CD1c-positive myeloid dendritic cell (primary cell): ENCODE results near the gene OGFOD3.
"Not testable (repeated sequence)": the region's sequence is repeated elsewhere in the genome, so short reads cannot be mapped to it uniquely, and the experiment has no call there.

Source experiments
- DNase-seq: peaks from one replicate; pipeline ENCODE4 v3.0.0-alpha.2; 2016; ENCODE audit errors: extremely low spot score

OGFOD3 gene

GRCh38 chr17:82434216-82434565 is 15.8 kb upstream of the OGFOD3 start:
- peak; percentile 57 for DNase-seq

GRCh38 chr17:82433560-82434215 is 15.3 kb upstream of the OGFOD3 start:
- no peak for DNase-seq

- no peak for DNase-seq
Observed at GRCh38 chr17:82432017-82432416, 13.6 kb upstream of the OGFOD3 start.

- DNase-seq, result no peak
Observed at GRCh38 chr17:82429824-82430223, 11.4 kb upstream of the OGFOD3 start.

GRCh38 chr17:82428546-82428945 is 10.2 kb upstream of the OGFOD3 start:
- no peak for DNase-seq

- DNase-seq, result no peak
Observed at GRCh38 chr17:82424863-82425159, 6.4 kb upstream of the OGFOD3 start.

- DNase-seq, result peak; percentile 79
Observed at GRCh38 chr17:82424001-82424862, 5.8 kb upstream of the OGFOD3 start.

GRCh38 chr17:82419540-82419939 is 1.2 kb upstream of the OGFOD3 start:
- peak; percentile 37 for DNase-seq

GRCh38 chr17:82416771-82417170 is 1.6 kb downstream of the OGFOD3 start:
- DNase-seq, result peak; percentile 11

- no peak for DNase-seq
Observed at GRCh38 chr17:82416264-82416663, 2.1 kb downstream of the OGFOD3 start.

- DNase-seq, result no peak
Observed at GRCh38 chr17:82415786-82416185, 2.6 kb downstream of the OGFOD3 start.

- DNase-seq, result no peak
Observed at GRCh38 chr17:82415336-82415735, 3.0 kb downstream of the OGFOD3 start.

GRCh38 chr17:82414548-82415281 is 3.7 kb downstream of the OGFOD3 start:
- peak; percentile 79 for DNase-seq

- no peak for DNase-seq
Observed at GRCh38 chr17:82412535-82413520, 5.6 kb downstream of the OGFOD3 start.

GRCh38 chr17:82412081-82412480 is 6.3 kb downstream of the OGFOD3 start:
- not testable (repeated sequence) for DNase-seq

GRCh38 chr17:82411396-82412053 is 6.9 kb downstream of the OGFOD3 start:
- DNase-seq, result no peak

- DNase-seq, result no peak
Observed at GRCh38 chr17:82410014-82410716, 8.2 kb downstream of the OGFOD3 start.

- DNase-seq, result no peak
Observed at GRCh38 chr17:82408938-82409318, 9.5 kb downstream of the OGFOD3 start.

- no peak for DNase-seq
Observed at GRCh38 chr17:82408288-82408937, 10.0 kb downstream of the OGFOD3 start.

GRCh38 chr17:82407255-82407654 is 11.1 kb downstream of the OGFOD3 start:
- peak; percentile 48 for DNase-seq
